Fibroblast of mammary gland (primary cell): ENCODE measurements around the gene TCAP.

Experiments used
- DNase-seq: peaks from one replicate; pipeline ENCODE4 v3.0.0-alpha.2; 2010; ENCODE audit warnings: low read depth
- H3K4me3 ChIP-seq: 2 replicates; pipeline ENCODE4 v1.5.1; 2011; ENCODE audit warnings: low read depth, mild to moderate bottlenecking, low read length, moderate library complexity; ENCODE audit not compliant: control insufficient read depth
- TF ChIP-seq, protein P1 (sequence below): conservative IDR thresholded peaks from 2 replicates; pipeline ENCODE4 v1.5.1; 2011; ENCODE audit warnings: low read depth, low read length, inconsistent platforms; ENCODE audit not compliant: control insufficient read depth, insufficient read depth

The TCAP gene

GRCh38 chr17:39625198-39625785, 39.9 kb upstream of the TCAP start:
- H3K4me3 ChIP-seq, result no peak overlapping the region
- DNase-seq, result peak; percentile 59
- TF ChIP-seq, protein P1, sequence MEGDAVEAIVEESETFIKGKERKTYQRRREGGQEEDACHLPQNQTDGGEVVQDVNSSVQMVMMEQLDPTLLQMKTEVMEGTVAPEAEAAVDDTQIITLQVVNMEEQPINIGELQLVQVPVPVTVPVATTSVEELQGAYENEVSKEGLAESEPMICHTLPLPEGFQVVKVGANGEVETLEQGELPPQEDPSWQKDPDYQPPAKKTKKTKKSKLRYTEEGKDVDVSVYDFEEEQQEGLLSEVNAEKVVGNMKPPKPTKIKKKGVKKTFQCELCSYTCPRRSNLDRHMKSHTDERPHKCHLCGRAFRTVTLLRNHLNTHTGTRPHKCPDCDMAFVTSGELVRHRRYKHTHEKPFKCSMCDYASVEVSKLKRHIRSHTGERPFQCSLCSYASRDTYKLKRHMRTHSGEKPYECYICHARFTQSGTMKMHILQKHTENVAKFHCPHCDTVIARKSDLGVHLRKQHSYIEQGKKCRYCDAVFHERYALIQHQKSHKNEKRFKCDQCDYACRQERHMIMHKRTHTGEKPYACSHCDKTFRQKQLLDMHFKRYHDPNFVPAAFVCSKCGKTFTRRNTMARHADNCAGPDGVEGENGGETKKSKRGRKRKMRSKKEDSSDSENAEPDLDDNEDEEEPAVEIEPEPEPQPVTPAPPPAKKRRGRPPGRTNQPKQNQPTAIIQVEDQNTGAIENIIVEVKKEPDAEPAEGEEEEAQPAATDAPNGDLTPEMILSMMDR, result no peak

DNA sequence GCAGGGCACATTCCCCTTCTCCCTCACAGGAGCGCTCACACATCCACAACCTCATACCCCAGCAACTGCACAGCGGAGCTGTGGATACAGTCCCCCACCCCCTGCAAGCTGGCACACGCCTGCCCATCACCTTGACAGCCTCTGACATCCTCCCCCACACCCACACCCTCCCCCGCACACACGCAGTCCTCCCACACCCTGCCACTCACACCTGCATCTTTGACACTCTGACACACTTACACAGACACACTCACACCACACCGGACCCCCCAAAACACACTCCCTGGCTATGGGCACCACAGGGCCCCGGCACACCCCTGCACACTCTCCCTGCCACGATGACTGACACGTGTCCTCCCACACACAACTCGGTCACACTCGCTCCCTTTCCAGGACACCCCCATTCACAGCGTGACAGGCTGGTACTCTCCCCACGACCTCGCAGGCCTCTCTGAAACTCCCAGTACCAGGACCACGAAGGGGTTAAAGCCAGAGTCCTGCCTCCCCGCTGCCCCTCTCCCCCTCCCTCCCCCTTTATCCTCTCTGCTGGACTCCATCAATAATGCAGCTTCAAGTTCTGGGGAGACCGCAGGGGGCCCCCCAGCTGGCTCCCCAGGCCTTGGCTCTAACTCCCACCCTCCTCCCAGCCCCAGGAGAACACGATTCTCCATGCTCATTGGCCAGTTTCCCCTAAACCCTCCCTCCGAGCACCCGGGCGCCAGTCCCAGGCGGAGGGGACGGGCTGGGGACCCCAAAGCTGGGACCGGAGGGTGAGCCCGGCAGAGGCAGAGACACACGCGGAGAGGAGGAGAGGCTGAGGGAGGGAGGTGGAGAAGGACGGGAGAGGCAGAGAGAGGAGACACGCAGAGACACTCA, 38.7 kb upstream of the TCAP start, which contains the start of gene PPP1R1B:
Gene PPP1R1B, plus strand, starts transcription at position 782 of the 876 bp plus-strand sequence. CDS start 441 bp downstream, outside the sequence.
- TF ChIP-seq, protein P1, result no peak
- DNase-seq, result no peak
- peak within 1 kb of the TSS; percentile 4 for H3K4me3 ChIP-seq

GRCh38 chr17:39627047-39627711, 38.0 kb upstream of the TCAP start:
- H3K4me3 ChIP-seq, result peak overlapping the region; percentile 4
- DNase-seq, result no peak
- TF ChIP-seq, protein P1, result no peak

GRCh38 chr17:39627712-39628516, 37.2 kb upstream of the TCAP start:
- no peak for DNase-seq
- no peak overlapping the region for H3K4me3 ChIP-seq
- TF ChIP-seq, protein P1, result no peak

DNA sequence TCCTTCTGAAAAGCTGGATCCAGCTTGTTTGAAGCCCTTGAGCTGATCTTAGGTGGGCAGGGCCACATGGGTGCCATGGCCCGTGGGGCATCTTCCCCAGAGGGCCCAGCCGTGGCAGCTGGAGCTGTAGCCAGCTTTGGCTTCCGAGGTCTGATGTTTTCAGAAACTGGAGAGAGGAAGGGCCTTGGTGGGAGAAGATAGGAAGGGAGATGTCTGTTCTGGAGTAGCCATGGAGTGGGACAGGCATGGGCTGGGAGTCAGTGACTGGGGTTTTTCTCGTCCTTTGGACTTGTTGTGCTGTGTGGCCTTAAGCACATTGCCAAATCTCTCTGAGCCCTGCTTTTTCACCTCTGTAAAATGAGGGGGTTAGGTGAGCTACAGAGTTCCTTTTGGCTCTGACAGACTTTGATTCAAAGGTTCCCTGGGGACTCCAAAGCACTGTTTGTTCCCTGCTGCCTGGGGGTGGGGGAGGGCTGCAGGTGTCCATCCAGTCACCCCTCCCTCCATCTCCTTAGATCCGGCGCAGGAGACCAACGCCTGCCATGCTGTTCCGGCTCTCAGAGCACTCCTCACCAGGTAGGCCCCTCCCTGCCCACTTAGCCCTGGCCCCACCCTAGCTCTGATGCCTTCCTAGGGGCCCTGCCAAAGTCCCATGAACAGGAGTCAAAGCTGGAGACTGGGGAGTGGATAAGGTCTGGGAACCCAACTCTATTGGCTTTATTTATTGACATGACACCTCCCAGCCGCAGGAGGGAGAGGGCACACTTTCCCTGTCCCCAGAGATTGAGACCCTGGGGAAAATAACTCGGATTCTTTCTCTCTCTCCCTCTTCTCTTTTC, 36.3 kb upstream of the TCAP start:
- TF ChIP-seq, protein P1, result no peak
- no peak for DNase-seq

DNA sequence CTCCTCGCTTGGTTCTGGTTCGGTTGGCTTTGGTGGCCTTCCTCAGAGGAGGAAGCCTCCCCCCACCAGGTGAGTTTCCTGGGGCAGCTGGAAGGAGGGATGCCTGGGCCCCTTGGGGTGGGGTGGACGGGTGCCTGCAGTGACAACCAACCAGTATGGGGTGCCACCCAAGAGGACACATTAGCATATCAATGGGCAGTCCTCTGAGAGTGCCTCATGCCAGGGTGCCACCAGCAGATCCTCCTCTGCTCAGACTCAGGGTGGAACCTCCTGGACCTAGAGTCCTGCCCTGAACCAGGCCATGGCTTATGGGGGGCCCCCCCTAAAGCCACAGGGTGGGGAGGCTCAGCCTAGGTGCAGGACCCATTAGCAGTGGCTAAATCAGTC, 35.7 kb upstream of the TCAP start:
- TF ChIP-seq, protein P1, result no peak
- H3K4me3 ChIP-seq, result no peak overlapping the region
- DNase-seq, result no peak

More for the DNA sequence above, 36.3 kb upstream of the TCAP start:
- H3K4me3 ChIP-seq, result no peak overlapping the region
